ENCODE data around the gene LMNB1. TPM values are rescaled to one million over a fixed set of nuclear protein-coding genes. Genes with fewer than 3 reads are reported as not detected.
A peak's percentile ranks its signal among the peaks of the same experiment; 100 is the strongest.

The LMNB1 gene
- total and polyA plus RNA-seq, 2 experiments from 2014 or later, result 20.1 to 269 TPM

DNA sequence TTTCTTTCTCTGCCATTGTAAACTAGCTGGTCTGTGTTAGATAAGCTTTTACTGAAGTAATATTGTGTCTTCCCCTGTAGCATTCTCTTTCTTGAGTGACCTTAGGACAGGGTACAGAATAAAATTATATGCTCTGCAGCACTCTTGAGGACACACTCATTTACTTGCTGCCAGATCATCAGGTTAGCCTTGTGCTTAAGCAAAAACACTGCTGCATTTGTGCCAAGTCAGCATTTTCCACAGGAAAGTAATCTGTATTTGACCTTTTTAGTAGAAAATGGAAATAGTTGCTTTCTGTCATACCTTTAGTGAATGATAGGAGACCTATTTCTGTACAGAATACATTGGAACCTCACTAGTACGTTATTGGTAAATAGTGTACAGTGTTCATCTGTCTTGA lies 54.2 kb downstream of the LMNB1 start:
- peak overlapping the region; percentile 33; the same call in 1 of the 2 replicates for H3K27ac Mint-ChIP-seq
- H4K20me1 ChIP-seq (replicated peaks; ENCODE audit: insufficient read depth), result peaks cover 2% of the 10 kb centered on the region
- H3K4me1 ChIP-seq (ENCODE audit: insufficient read depth), result peaks cover 23% of the 10 kb centered on the region
- H3K27ac ChIP-seq (ENCODE audit: low read depth), result peak overlapping the region; percentile 47; the same call in 1 of the 2 replicates
- H3K27me3 ChIP-seq (ENCODE audit: insufficient read depth), result no peaks in the 10 kb centered on the region
- peaks cover 93% of the 10 kb centered on the region for H3K36me3 Mint-ChIP-seq (ENCODE audit: low read depth)
- peaks cover 4% of the 10 kb centered on the region; the same call in 1 of the 2 replicates for H3F3A ChIP-seq (replicated peaks; ENCODE audit: low read depth)
- no peak overlapping the region for H3K4me2 ChIP-seq
- no peak for DNase-seq (ENCODE audit: low spot score)
- ATAC-seq, result no peak
- H3K9me3 Mint-ChIP-seq, result no peaks in the 10 kb centered on the region
- H3K27me3 Mint-ChIP-seq (ENCODE audit: insufficient read depth, low read depth, poor library complexity), result peaks cover 4% of the 10 kb centered on the region
- peaks cover 53% of the 10 kb centered on the region for H3K36me3 ChIP-seq (ENCODE audit: insufficient read depth)
- no peak overlapping the region for H2AFZ ChIP-seq
- peaks cover 8% of the 10 kb centered on the region for H3K4me1 Mint-ChIP-seq
- H3K4me3 ChIP-seq, result no peak overlapping the region
- H3K9me2 ChIP-seq (ENCODE audit: insufficient read depth), result no peaks in the 10 kb centered on the region
- H3K4me3 Mint-ChIP-seq, result no peak overlapping the region
- TF ChIP-seq POLR2AphosphoS5 (IDR thresholded peaks at IDR 0.05; ENCODE audit: low read depth), result no peak
- no peak for TF ChIP-seq JUNB (IDR thresholded peaks at IDR 0.05; ENCODE audit: unreplicated experiment)
- TF ChIP-seq, protein P1, sequence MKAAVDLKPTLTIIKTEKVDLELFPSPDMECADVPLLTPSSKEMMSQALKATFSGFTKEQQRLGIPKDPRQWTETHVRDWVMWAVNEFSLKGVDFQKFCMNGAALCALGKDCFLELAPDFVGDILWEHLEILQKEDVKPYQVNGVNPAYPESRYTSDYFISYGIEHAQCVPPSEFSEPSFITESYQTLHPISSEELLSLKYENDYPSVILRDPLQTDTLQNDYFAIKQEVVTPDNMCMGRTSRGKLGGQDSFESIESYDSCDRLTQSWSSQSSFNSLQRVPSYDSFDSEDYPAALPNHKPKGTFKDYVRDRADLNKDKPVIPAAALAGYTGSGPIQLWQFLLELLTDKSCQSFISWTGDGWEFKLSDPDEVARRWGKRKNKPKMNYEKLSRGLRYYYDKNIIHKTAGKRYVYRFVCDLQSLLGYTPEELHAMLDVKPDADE (IDR thresholded peaks at IDR 0.05), result no peak
- TF ChIP-seq, protein P2, sequence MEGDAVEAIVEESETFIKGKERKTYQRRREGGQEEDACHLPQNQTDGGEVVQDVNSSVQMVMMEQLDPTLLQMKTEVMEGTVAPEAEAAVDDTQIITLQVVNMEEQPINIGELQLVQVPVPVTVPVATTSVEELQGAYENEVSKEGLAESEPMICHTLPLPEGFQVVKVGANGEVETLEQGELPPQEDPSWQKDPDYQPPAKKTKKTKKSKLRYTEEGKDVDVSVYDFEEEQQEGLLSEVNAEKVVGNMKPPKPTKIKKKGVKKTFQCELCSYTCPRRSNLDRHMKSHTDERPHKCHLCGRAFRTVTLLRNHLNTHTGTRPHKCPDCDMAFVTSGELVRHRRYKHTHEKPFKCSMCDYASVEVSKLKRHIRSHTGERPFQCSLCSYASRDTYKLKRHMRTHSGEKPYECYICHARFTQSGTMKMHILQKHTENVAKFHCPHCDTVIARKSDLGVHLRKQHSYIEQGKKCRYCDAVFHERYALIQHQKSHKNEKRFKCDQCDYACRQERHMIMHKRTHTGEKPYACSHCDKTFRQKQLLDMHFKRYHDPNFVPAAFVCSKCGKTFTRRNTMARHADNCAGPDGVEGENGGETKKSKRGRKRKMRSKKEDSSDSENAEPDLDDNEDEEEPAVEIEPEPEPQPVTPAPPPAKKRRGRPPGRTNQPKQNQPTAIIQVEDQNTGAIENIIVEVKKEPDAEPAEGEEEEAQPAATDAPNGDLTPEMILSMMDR (conservative IDR thresholded peaks at IDR 0.05; ENCODE audit: low read depth in 2 of 2), result no peak
- TF ChIP-seq ZNF331 (CRISPR knock-in tag; IDR thresholded peaks at IDR 0.05; ENCODE audit: low read depth), result no peak
- TF ChIP-seq EZH2phosphoT487 (IDR thresholded peaks at IDR 0.05; ENCODE audit: unreplicated experiment), result no peak
- TF ChIP-seq ZNF114 (CRISPR knock-in tag; IDR thresholded peaks at IDR 0.05), result no peak
- TF ChIP-seq NANOG (IDR thresholded peaks at IDR 0.05; ENCODE audit: borderline replicate concordance), result no peak
- no peak for TF ChIP-seq STAT1 (IDR thresholded peaks at IDR 0.05; ENCODE audit: unreplicated experiment)
- peaks cover 30% of the 10 kb centered on the region for H3K79me2 ChIP-seq (replicated peaks; ENCODE audit: insufficient read depth)

DNA sequence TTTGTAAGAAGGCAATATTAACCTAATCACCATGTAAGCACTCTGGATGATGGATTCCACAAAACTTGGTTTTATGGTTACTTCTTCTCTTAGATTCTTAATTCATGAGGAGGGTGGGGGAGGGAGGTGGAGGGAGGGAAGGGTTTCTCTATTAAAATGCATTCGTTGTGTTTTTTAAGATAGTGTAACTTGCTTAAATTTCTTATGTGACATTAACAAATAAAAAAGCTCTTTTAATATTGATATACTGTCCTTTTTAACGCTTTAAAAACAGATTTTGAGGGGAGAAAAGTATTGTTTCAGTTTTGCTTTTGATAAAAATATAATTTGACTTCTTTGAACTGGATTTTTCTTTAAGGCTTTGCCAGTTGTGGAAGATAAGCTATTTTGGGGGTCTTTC lies 59.8 kb downstream of the LMNB1 start:
- Mint-ChIP-seq H3K4me3 (no peak overlapping the region), H3K36me3 (ENCODE audit: low read depth) (peaks cover 78% of the 10 kb centered on the region), H3K27me3 (ENCODE audit: insufficient read depth, low read depth, poor library complexity) (peaks cover 21% of the 10 kb centered on the region), H3K4me1 (peaks cover 48% of the 10 kb centered on the region), H3K27ac (no peak overlapping the region), H3K9me3 (no peaks in the 10 kb centered on the region)
- Histone ChIP-seq H4K20me1 (replicated peaks; ENCODE audit: insufficient read depth) (no peaks in the 10 kb centered on the region; the same call in 1 of the 2 replicates), H3K36me3 (ENCODE audit: insufficient read depth) (peaks cover 15% of the 10 kb centered on the region), H3K27ac (ENCODE audit: low read depth) (peak overlapping the region; percentile 100; the same call in 1 of the 2 replicates), H3K4me2 (no peak overlapping the region), H3K4me1 (ENCODE audit: insufficient read depth) (peaks cover 46% of the 10 kb centered on the region), H2AFZ (no peak overlapping the region), H3K9me2 (ENCODE audit: insufficient read depth) (no peaks in the 10 kb centered on the region), H3K4me3 (no peak overlapping the region), H3K27me3 (ENCODE audit: insufficient read depth) (no peaks in the 10 kb centered on the region), H3K79me2 (replicated peaks; ENCODE audit: insufficient read depth) (peaks cover 12% of the 10 kb centered on the region), H3F3A (replicated peaks; ENCODE audit: low read depth) (peaks cover 11% of the 10 kb centered on the region; the same call in 1 of the 2 replicates)
- DNase-seq (ENCODE audit: low spot score) (no peak), ATAC-seq (no peak)
- no peak for TF ChIP-seq POLR2AphosphoS5 (IDR thresholded peaks at IDR 0.05; ENCODE audit: low read depth)
- no peak for TF ChIP-seq EZH2phosphoT487 (IDR thresholded peaks at IDR 0.05; ENCODE audit: unreplicated experiment)

All from GM23338 (cell line).